OCI-LY1 (cell line): ENCODE measurements around the gene CSMD2.

Experiments
- H2AFZ ChIP-seq: fragments of 200-600 bp; sonication (generic), shearing (Covaris generic); 2 replicates; pipeline ENCODE4 v1.6.0; 2014; ENCODE audit warnings: antibody characterized with exemption, mild to moderate bottlenecking, low read length
- H3F3A ChIP-seq: fragments of 200-600 bp; sonication (generic), shearing (Covaris generic); 2 replicates; pipeline ENCODE4 v1.6.0; 2014; ENCODE audit warnings: mild to moderate bottlenecking, antibody characterized with exemption, low read length, moderate library complexity; ENCODE audit not compliant: insufficient read depth
- H3K27ac ChIP-seq: fragments of 200-600 bp; sonication (generic); 2 replicates; pipeline ENCODE4 v1.5.1; 2014; ENCODE audit warnings: low read length, mixed run types, mild to moderate bottlenecking, low read depth; ENCODE audit not compliant: poor library complexity, severe bottlenecking
- H3K27me3 ChIP-seq: fragments of 200-600 bp; sonication (generic); 2 replicates; pipeline ENCODE4 v1.6.0; 2014; ENCODE audit warnings: antibody characterized with exemption, mild to moderate bottlenecking, low read length, moderate library complexity; ENCODE audit not compliant: insufficient read depth
- H3K36me3 ChIP-seq: fragments of 200-600 bp; sonication (generic); 2 replicates; pipeline ENCODE4 v1.6.1; 2014; ENCODE audit warnings: mild to moderate bottlenecking, antibody characterized with exemption, low read length, moderate library complexity, mixed read lengths; ENCODE audit not compliant: insufficient read depth
- H3K4me1 ChIP-seq: fragments of 200-600 bp; sonication (generic); 2 replicates; pipeline ENCODE4 v1.5.1; 2014; ENCODE audit warnings: mild to moderate bottlenecking, low read length, moderate library complexity; ENCODE audit not compliant: insufficient read depth, severe bottlenecking
- H3K4me2 ChIP-seq: fragments of 200-600 bp; sonication (generic), shearing (Covaris generic); 2 replicates; pipeline ENCODE4 v1.6.1; 2014; ENCODE audit warnings: low read length
- H3K4me3 ChIP-seq: fragments of 200-600 bp; sonication (generic); 2 replicates; pipeline ENCODE4 v1.5.1; 2014; ENCODE audit warnings: low read length, low read depth, mild to moderate bottlenecking, mixed read lengths; ENCODE audit not compliant: poor library complexity, severe bottlenecking
- H3K79me2 ChIP-seq: fragments of 200-600 bp; shearing (Covaris generic); 2 replicates; pipeline ENCODE4 v1.6.1; 2016; ENCODE audit warnings: mixed run types, low read length, mixed read lengths; ENCODE audit not compliant: insufficient read depth
- H3K9ac ChIP-seq: fragments of 200-600 bp; sonication (generic), shearing (Covaris generic); 2 replicates; pipeline ENCODE4 v1.6.1; 2014; ENCODE audit warnings: mild to moderate bottlenecking, low read length, mixed read lengths
- H3K9me2 ChIP-seq: fragments of 200-600 bp; sonication (generic), shearing (Covaris generic); 2 replicates; pipeline ENCODE4 v1.6.1; 2014; ENCODE audit warnings: low read depth, mild to moderate bottlenecking, low read length, mixed read lengths
- H3K9me3 ChIP-seq: fragments of 200-600 bp; shearing (Covaris generic); 2 replicates; pipeline ENCODE4 v1.6.1; 2014; ENCODE audit warnings: low read length, mixed read lengths
- H4K20me1 ChIP-seq: fragments of 200-600 bp; sonication (generic), shearing (Covaris generic); 2 replicates; pipeline ENCODE4 v1.6.0; 2016; ENCODE audit warnings: mild to moderate bottlenecking, low read length; ENCODE audit not compliant: insufficient read depth
- EZH2 ChIP-seq: fragments of 200-600 bp; sonication (generic), shearing (Covaris generic); IDR thresholded peaks from 2 replicates; pipeline ENCODE4 v1.8.0; 2017; ENCODE audit warnings: borderline replicate concordance, mixed run types, mild to moderate bottlenecking, antibody characterized with exemption, low read length, moderate library complexity, mixed read lengths
- TF ChIP-seq, protein P1 (sequence below): fragments of 200-600 bp; sonication (generic), shearing (Covaris generic); IDR thresholded peaks from 2 replicates; pipeline ENCODE4 v1.5.1; 2017; ENCODE audit warnings: mild to moderate bottlenecking, antibody characterized with exemption, low read length, moderate library complexity, mixed read lengths

Gene CSMD2

DNA sequence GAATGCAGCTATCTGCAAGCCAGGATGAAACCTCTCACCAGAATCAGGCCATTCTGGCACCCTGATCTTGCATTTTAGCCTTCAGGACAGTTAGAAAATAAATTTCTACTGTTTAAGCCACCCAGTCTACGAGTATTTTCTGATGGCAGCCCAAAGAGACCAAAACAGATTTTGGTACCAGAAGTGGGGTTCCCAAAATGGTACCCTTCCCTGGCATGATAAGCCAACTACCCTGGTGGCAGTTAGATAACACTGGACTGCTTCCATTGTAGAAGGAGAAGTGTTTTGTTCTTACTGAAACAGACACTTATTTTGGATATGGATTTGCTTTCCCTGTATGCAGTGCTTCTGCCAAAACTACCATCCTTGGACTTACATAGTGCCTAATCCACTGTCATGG, 115.0 kb downstream of the CSMD2 start:
- Histone ChIP-seq H3K4me3 (no peak overlapping the region), H3K9me2 (no peaks in the 10 kb centered on the region), H3K4me2 (no peak overlapping the region), H3K27me3 (no peaks in the 10 kb centered on the region), H4K20me1 (no peaks in the 10 kb centered on the region), H3F3A (no peaks in the 10 kb centered on the region), H3K4me1 (no peaks in the 10 kb centered on the region), H3K36me3 (no peaks in the 10 kb centered on the region), H2AFZ (no peak overlapping the region), H3K79me2 (no peaks in the 10 kb centered on the region), H3K9me3 (no peaks in the 10 kb centered on the region), H3K27ac (no peak overlapping the region), H3K9ac (no peak overlapping the region)
- TF ChIP-seq EZH2, result no peak
- TF ChIP-seq, protein P1, sequence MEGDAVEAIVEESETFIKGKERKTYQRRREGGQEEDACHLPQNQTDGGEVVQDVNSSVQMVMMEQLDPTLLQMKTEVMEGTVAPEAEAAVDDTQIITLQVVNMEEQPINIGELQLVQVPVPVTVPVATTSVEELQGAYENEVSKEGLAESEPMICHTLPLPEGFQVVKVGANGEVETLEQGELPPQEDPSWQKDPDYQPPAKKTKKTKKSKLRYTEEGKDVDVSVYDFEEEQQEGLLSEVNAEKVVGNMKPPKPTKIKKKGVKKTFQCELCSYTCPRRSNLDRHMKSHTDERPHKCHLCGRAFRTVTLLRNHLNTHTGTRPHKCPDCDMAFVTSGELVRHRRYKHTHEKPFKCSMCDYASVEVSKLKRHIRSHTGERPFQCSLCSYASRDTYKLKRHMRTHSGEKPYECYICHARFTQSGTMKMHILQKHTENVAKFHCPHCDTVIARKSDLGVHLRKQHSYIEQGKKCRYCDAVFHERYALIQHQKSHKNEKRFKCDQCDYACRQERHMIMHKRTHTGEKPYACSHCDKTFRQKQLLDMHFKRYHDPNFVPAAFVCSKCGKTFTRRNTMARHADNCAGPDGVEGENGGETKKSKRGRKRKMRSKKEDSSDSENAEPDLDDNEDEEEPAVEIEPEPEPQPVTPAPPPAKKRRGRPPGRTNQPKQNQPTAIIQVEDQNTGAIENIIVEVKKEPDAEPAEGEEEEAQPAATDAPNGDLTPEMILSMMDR, result no peak

DNA sequence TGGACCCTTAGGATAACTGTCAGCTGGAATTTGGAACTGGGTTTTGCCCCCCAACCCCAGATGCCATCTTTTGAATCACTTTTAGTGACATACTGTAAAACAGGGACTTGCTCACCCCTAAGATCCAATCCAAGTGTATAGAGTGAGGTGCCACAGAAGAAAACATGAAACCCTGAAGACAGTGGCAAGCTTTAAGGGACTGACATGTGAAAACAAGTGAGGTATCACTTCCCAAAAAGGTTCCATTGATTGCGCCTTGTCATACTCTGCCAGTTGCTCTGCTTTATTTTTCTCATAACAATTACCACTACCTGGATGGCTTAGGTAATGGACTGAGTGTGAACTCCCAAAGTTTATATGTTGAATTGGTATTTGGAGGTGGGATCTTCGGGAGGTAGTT, 115.6 kb downstream of the CSMD2 start:
- Histone ChIP-seq H3K36me3 (no peaks in the 10 kb centered on the region), H3K79me2 (no peaks in the 10 kb centered on the region), H3K4me2 (no peak overlapping the region), H3K9me3 (no peaks in the 10 kb centered on the region), H2AFZ (no peak overlapping the region), H3K27me3 (no peaks in the 10 kb centered on the region), H3K4me3 (no peak overlapping the region), H3K9ac (no peak overlapping the region), H4K20me1 (no peaks in the 10 kb centered on the region), H3F3A (no peaks in the 10 kb centered on the region), H3K4me1 (no peaks in the 10 kb centered on the region), H3K9me2 (no peaks in the 10 kb centered on the region), H3K27ac (no peak overlapping the region)
- TF ChIP-seq, protein P1, result no peak

DNA sequence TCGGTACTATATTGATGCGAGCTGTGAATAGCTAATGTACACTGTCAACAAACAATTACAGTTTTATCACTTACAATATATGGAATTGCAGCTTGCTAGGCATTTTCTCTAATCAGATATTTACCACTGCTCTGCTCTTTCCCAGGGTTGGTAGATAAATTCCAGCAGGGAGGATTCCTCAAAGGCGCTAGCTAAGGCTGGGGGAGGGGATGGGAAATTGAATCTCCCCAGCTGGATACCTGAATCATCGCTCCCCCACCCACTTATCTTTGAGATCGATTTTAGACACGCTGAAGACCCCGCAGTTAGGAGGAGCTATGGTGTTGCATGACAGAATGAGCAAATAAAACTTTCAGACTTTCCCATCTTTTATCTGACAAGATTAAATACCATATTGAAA, 127.2 kb downstream of the CSMD2 start:
- Histone ChIP-seq H3K4me3 (no peak overlapping the region), H3K27ac (no peak overlapping the region), H3K9ac (no peak overlapping the region), H3K27me3 (no peaks in the 10 kb centered on the region), H3F3A (no peaks in the 10 kb centered on the region), H3K4me1 (no peaks in the 10 kb centered on the region), H3K4me2 (no peak overlapping the region), H3K9me2 (no peaks in the 10 kb centered on the region), H4K20me1 (no peaks in the 10 kb centered on the region), H3K79me2 (no peaks in the 10 kb centered on the region), H3K9me3 (no peaks in the 10 kb centered on the region), H2AFZ (no peak overlapping the region), H3K36me3 (no peaks in the 10 kb centered on the region)
- TF ChIP-seq, protein P1, result no peak
- no peak for TF ChIP-seq EZH2
